Measurements from ENCODE around the gene INSIG2. TPM values are rescaled to one million over a fixed set of nuclear protein-coding genes. Genes with fewer than 3 reads are reported as not detected.
"Not testable (repeated sequence)": the region's sequence is repeated elsewhere in the genome, so short reads cannot be mapped to it uniquely, and the experiment has no call there.

INSIG2 gene
- total RNA-seq, 1 experiment from 2014 or later = 8.5 TPM

- no peak for TF ChIP-seq EZH2phosphoT487 (IDR thresholded peaks at IDR 0.05; ENCODE audit: borderline replicate concordance, low read length)
- no peak for TF ChIP-seq EZH2 (IDR thresholded peaks at IDR 0.05; ENCODE audit: low read length, unreplicated experiment)
- no peak for TF ChIP-seq CTCF (conservative IDR thresholded peaks at IDR 0.05; ENCODE audit: low read depth, low read length)
- H2AFZ ChIP-seq (ENCODE audit: low read length) = no peak overlapping the region
- ChIA-PET CTCF (interaction anchor here (0.5 kb wide), 1 partner anchor 93 kb away, joined by 3 read pairs; no protein-coding TSS in a partner anchor), POLR2A (ENCODE audit: unreplicated experiment) (interaction anchor here (0.7 to 1.5 kb wide), 2 partner anchors 33 to 71 kb away, joined by 3 to 9 read pairs; no protein-coding TSS in a partner anchor)
- peaks cover 60% of the 10 kb centered on the region for H3K79me2 ChIP-seq (ENCODE audit: low read length)
- H3K4me3 ChIP-seq (ENCODE audit: low read length) = peak overlapping the region; percentile 88
- DNase-seq (no peak), ATAC-seq (no peak)
- peaks cover 3% of the 10 kb centered on the region; the same call in 1 of the 2 replicates for H4K20me1 ChIP-seq (ENCODE audit: low read length)
- H3K4me2 ChIP-seq (ENCODE audit: low read length) = peak overlapping the region; percentile 95
- H3K4me1 ChIP-seq (ENCODE audit: insufficient read depth, low read length) = peaks cover 30% of the 10 kb centered on the region
- intact Hi-C loops (cut with micrococcal nuclease) = no loop called here
- no peaks in the 10 kb centered on the region for H3K27me3 ChIP-seq (ENCODE audit: low read length)
- H3K9me3 ChIP-seq (ENCODE audit: low read length) = no peaks in the 10 kb centered on the region
- H3K9me2 ChIP-seq (replicated peaks; ENCODE audit: low read length) = no peaks in the 10 kb centered on the region
- peak overlapping the region; percentile 82; the same call in 1 of the 2 replicates for H3K9ac ChIP-seq (ENCODE audit: low read length)
- H3K36me3 ChIP-seq (ENCODE audit: low read depth, low read length) = no peaks in the 10 kb centered on the region
- H3F3A ChIP-seq (ENCODE audit: low read length, unreplicated experiment) = no peaks in the 10 kb centered on the region
- no TSS peak for BruUV-seq (replicated peaks)
- H3K27ac ChIP-seq (ENCODE audit: low read length) = peak overlapping the region; percentile 57; the same call in 1 of the 2 replicates
Observed at GRCh38 chr2:118090387-118091139, 2.3 kb downstream of the INSIG2 start.

- H3K4me3 ChIP-seq (ENCODE audit: low read length) = peak overlapping the region; percentile 88; the same call in 1 of the 2 replicates
- CTCF ChIA-PET = interaction anchor here (0.5 kb wide), 1 partner anchor 93 kb away, joined by 3 read pairs; no protein-coding TSS in a partner anchor
- ATAC-seq (no peak), DNase-seq (no peak)
- peak overlapping the region; percentile 95 for H3K4me2 ChIP-seq (ENCODE audit: low read length)
- H3K9ac ChIP-seq (ENCODE audit: low read length) = no peak overlapping the region
- no peak overlapping the region for H3K27ac ChIP-seq (ENCODE audit: low read length)
- no peaks in the 10 kb centered on the region for H3K36me3 ChIP-seq (ENCODE audit: low read depth, low read length)
- POLR2A ChIA-PET (ENCODE audit: unreplicated experiment) = no interaction called here
- intact Hi-C loops (cut with micrococcal nuclease) = no loop called here
- no peaks in the 10 kb centered on the region for H3F3A ChIP-seq (ENCODE audit: low read length, unreplicated experiment)
- peaks cover 25% of the 10 kb centered on the region for H3K4me1 ChIP-seq (ENCODE audit: insufficient read depth, low read length)
- H4K20me1 ChIP-seq (ENCODE audit: low read length) = peaks cover 5% of the 10 kb centered on the region; the same call in 1 of the 2 replicates
- TF ChIP-seq EZH2phosphoT487 (IDR thresholded peaks at IDR 0.05; ENCODE audit: borderline replicate concordance, low read length) = no peak
- no peak for TF ChIP-seq CTCF (conservative IDR thresholded peaks at IDR 0.05; ENCODE audit: low read depth, low read length)
- TF ChIP-seq EZH2 (IDR thresholded peaks at IDR 0.05; ENCODE audit: low read length, unreplicated experiment) = no peak
- no peak overlapping the region for H2AFZ ChIP-seq (ENCODE audit: low read length)
- no peaks in the 10 kb centered on the region for H3K9me3 ChIP-seq (ENCODE audit: low read length)
- no peaks in the 10 kb centered on the region for H3K27me3 ChIP-seq (ENCODE audit: low read length)
- peaks cover 64% of the 10 kb centered on the region for H3K79me2 ChIP-seq (ENCODE audit: low read length)
- no TSS peak for BruUV-seq (replicated peaks)
- H3K9me2 ChIP-seq (replicated peaks; ENCODE audit: low read length) = no peaks in the 10 kb centered on the region
Observed at GRCh38 chr2:118091140-118091478, 2.8 kb downstream of the INSIG2 start.

GRCh38 chr2:118091631-118092030 is 3.4 kb downstream of the INSIG2 start:
- Histone ChIP-seq H2AFZ (ENCODE audit: low read length) (no peak overlapping the region), H3K4me1 (ENCODE audit: insufficient read depth, low read length) (peaks cover 20% of the 10 kb centered on the region), H4K20me1 (ENCODE audit: low read length) (peaks cover 5% of the 10 kb centered on the region; the same call in 1 of the 2 replicates), H3K9me3 (ENCODE audit: low read length) (no peaks in the 10 kb centered on the region), H3K36me3 (ENCODE audit: low read depth, low read length) (no peaks in the 10 kb centered on the region), H3K27me3 (ENCODE audit: low read length) (no peaks in the 10 kb centered on the region), H3K9ac (ENCODE audit: low read length) (no peak overlapping the region), H3K4me3 (ENCODE audit: low read length) (no peak overlapping the region), H3K4me2 (ENCODE audit: low read length) (no peak overlapping the region), H3K9me2 (replicated peaks; ENCODE audit: low read length) (no peaks in the 10 kb centered on the region), H3F3A (ENCODE audit: low read length, unreplicated experiment) (no peaks in the 10 kb centered on the region), H3K27ac (ENCODE audit: low read length) (no peak overlapping the region), H3K79me2 (ENCODE audit: low read length) (peaks cover 69% of the 10 kb centered on the region)
- CTCF ChIA-PET = no interaction called here
- DNase-seq = no peak
- TF ChIP-seq CTCF (conservative IDR thresholded peaks at IDR 0.05; ENCODE audit: low read depth, low read length) (no peak), EZH2phosphoT487 (IDR thresholded peaks at IDR 0.05; ENCODE audit: borderline replicate concordance, low read length) (no peak), EZH2 (IDR thresholded peaks at IDR 0.05; ENCODE audit: low read length, unreplicated experiment) (no peak)
- intact Hi-C loops (cut with micrococcal nuclease) = no loop called here
- no peak for ATAC-seq
- POLR2A ChIA-PET (ENCODE audit: unreplicated experiment) = no interaction called here
- no TSS peak for BruUV-seq (replicated peaks)

GRCh38 chr2:118094102-118094501 is 5.8 kb downstream of the INSIG2 start:
- H3K4me2 ChIP-seq (ENCODE audit: low read length); BruUV-seq (replicated peaks); CTCF ChIA-PET; H3F3A ChIP-seq (ENCODE audit: low read length, unreplicated experiment); intact Hi-C loops (cut with micrococcal nuclease); H3K27ac ChIP-seq (ENCODE audit: low read length); H3K27me3 ChIP-seq (ENCODE audit: low read length); POLR2A ChIA-PET (ENCODE audit: unreplicated experiment); H3K36me3 ChIP-seq (ENCODE audit: low read depth, low read length); H4K20me1 ChIP-seq (ENCODE audit: low read length); H3K9me2 ChIP-seq (replicated peaks; ENCODE audit: low read length); H3K9ac ChIP-seq (ENCODE audit: low read length); ATAC-seq; H3K4me3 ChIP-seq (ENCODE audit: low read length); H2AFZ ChIP-seq (ENCODE audit: low read length); H3K9me3 ChIP-seq (ENCODE audit: low read length); DNase-seq: not testable (repeated sequence)
- Histone ChIP-seq H3K4me1 (ENCODE audit: insufficient read depth, low read length) (peaks cover 15% of the 10 kb centered on the region), H3K79me2 (ENCODE audit: low read length) (peaks cover 62% of the 10 kb centered on the region)

All from PC-3 (cell line).